Subcutaneous adipose tissue (tissue), 4 donors: ENCODE results near the gene AVPR2. TPM values are rescaled to one million over a fixed set of nuclear protein-coding genes. Genes with fewer than 3 reads are reported as not detected.

Source experiments
- total RNA-seq, 4 donors: library from RNA; depleted of rRNA; stranded (reverse); fragments of >200 nt; gene quantifications; one replicate each; pipeline ENCODE4 v1.1.0, GENCODE V29; 2016
- TF ChIP-seq, protein P1 (sequence below): fragments of 450-650 bp; IDR thresholded peaks from one replicate; pipeline ENCODE4 v1.5.1; 2016; ENCODE audit warnings: low read depth, mild to moderate bottlenecking, control low read depth, antibody characterized with exemption, moderate library complexity

AVPR2 gene
- total RNA-seq, 4 donors from 2014 or later = 3.4 to 13.9 (median 5.7) TPM

DNA sequence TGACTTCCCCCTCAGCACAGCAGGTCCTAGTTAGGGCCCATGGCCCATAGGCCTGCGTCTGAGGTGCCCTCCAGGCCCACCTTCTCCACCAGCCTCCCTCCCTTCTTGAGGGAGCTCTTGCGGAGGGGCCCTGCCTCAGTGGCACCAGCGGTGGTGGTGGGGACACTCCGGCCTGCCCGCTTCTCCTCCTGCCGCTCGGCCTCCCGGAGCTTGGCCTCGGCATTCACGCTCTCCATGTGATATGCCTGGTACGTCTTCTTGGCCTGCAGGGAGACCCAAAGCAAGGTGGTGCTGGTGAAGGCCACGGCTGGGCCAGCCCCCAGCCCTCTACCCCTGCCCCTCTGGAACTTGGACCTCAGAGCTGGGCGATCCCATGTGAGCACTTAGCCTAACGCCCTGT, 16.1 kb downstream of the AVPR2 start:
- TF ChIP-seq, protein P1, sequence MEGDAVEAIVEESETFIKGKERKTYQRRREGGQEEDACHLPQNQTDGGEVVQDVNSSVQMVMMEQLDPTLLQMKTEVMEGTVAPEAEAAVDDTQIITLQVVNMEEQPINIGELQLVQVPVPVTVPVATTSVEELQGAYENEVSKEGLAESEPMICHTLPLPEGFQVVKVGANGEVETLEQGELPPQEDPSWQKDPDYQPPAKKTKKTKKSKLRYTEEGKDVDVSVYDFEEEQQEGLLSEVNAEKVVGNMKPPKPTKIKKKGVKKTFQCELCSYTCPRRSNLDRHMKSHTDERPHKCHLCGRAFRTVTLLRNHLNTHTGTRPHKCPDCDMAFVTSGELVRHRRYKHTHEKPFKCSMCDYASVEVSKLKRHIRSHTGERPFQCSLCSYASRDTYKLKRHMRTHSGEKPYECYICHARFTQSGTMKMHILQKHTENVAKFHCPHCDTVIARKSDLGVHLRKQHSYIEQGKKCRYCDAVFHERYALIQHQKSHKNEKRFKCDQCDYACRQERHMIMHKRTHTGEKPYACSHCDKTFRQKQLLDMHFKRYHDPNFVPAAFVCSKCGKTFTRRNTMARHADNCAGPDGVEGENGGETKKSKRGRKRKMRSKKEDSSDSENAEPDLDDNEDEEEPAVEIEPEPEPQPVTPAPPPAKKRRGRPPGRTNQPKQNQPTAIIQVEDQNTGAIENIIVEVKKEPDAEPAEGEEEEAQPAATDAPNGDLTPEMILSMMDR = no peak

DNA sequence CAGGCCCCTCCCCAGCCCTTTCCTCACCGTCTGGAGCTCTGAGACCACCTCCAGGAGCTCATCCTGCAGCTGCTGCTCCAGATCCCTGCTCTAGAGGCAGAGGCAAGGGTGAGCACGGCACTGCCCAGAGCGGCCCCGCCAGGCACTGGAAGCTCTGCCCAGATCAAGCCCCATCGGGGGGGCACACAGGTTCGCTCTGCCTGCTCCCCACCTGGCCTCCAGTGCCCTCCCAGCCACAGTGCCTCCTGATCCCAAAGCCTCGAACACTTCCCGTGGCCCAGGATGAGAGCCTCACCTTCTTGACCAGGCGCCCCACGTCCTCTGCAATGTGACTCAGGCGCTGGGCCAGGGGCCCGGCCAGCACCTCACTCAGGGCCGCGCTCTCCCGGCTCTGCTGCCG, 16.6 kb downstream of the AVPR2 start:
- TF ChIP-seq, protein P1 = no peak

DNA sequence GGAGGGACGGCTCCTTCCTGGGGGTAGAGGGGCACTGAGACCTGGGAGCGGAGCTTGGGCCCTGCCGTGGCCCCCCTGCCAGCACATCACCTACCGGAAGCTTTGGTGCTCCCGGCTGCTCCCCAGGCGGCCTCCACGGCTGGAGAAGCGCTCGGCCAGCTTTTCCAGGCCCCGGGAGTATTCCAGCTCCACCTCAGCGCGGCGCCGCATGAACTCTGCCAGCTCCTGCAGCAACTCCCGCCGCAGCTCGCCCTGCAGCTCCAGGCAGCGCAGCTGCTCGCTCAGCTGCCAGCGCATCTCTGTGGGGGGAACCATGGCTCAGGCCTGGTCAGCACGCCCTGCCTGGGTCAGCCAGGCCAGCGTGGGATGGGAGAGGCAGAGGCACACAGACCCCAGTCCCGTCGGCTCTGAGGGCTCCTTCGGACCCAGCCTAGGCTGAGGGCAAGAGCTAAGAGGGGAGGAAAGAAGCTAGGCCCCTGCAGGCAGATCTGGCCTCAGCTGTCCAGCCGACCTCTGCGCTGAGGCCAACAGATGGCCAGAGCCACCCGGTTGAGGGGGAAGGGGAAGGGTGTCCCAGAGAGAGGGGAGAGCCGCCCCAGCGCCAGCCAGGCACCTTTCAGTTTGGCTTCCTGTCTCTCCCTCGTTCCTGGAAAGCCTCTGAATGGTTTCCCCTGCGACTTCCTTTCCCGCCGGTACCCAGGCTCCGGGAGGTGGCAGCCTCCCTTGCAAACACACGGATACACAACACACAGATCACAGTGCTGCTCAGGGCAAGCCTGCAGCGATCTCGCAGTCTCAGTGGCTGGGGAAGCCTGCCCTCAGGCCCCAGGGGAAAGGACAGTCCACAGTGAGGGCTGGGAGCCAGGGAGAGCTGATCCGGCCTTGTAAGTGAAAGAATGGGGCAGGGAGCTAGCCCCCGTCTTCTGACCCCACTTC, 17.3 kb downstream of the AVPR2 start:
- TF ChIP-seq, protein P1 = no peak

DNA sequence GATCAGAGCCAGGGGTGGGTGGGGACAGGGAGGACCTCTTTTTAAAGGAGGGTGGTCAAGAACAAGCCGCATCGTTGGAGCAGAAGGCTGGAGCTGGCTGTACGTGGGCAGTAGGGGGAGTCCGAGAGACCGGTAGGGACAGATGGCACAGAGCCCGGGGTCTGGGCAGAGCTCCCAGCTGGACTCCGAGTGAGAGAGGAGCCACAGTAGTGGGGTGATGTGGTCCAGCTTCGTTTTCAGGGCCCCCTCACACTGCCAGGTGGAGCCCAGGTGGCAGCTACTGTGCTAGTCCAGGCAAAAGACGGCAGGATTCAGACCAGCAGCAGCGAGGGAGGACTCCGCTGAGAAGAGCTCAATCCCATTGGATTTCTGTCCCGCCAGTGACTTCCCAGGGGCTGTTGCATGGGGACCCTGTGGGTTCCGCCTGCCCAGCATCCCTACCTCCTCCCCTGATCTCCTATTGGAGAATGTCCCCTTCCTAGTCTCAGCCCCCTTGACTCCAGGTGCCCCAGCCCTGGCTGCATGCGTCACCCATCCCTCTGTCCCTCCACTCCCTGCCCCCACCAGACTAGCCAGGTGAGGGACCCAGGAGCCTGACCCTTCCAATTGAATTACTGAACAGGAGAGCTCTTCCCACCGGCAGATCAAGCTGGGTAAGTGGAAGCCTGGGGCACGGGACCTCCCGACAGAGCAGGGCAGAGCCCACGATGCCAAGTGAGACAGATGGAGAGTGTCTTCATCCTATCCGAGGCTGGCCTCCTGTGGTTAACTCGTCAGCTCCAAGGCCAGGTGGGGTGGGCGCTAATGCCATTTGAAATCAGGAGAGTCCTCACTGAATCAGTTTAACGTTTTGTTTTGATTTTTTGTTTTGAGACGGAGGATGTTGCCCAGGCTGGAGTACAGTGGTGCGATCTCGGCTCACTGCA, 18.7 kb downstream of the AVPR2 start:
- TF ChIP-seq, protein P1 = no peak

DNA sequence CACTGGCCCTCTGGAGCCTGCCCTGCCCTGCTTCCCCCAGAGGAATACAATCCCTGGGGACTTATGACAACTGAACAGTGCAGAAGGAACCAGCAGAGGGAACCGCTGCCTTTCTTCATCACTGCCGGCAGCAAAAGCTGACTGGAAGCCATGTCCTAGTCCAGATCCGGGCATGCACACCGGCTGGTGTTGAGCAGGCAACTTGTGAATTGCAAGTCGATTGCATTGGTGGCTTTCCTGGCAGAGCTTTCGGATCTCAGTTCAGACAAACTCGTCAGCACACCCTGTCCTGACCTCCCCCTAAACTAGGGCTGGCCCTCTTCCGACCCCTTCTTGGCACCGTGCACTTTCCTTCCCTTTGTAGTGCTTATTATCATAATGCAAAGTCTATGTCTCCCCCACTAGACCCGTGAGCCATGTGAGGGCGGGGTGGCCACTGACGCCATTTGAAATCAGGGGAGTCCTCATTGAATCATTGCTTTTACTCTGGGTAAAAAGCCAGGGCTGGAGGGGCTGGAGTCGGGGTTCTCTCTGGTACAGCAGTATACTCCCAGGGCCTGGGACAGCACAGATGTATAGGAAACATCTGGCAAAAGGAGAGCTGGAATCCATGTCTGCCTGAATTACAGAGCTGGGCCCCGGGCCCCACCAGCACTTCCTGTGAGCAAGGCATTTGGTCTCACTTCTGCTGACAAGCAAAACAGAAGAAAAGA, 19.8 kb downstream of the AVPR2 start:
- TF ChIP-seq, protein P1 = no peak

DNA sequence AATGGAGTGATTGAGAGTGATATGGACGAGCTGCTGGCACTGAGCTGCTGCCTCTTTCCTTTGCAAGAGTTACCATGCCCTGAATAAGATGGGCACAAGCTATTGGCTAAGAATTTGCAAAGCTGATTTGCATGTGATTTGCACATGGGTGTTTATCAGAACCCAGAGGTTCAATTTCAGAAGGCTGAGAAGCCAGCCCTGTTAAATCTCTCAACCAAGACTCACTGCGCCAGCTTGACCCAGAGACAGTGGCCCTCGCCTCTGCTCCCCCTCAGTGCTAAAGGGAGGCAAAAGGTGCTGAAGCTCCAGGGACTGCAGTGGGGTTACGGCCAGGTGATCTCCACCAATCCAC, 20.9 kb downstream of the AVPR2 start:
- TF ChIP-seq, protein P1 = no peak
